Loucy (cell line): ENCODE measurements around the gene RPL28.

Experiments used
- EZH2phosphoT487 ChIP-seq: fragments of 200-600 bp; IDR thresholded peaks from 2 replicates; pipeline ENCODE4 v1.6.1; 2018; ENCODE audit warnings: antibody characterized with exemption, mild to moderate bottlenecking, moderate library complexity, borderline replicate concordance
- TF ChIP-seq, protein P1 (sequence below): fragments of 200-600 bp; sonication (generic); conservative IDR thresholded peaks from 2 replicates; pipeline ENCODE4 v1.5.1; 2014; ENCODE audit warnings: mild to moderate bottlenecking, antibody characterized with exemption, low read length

DNA sequence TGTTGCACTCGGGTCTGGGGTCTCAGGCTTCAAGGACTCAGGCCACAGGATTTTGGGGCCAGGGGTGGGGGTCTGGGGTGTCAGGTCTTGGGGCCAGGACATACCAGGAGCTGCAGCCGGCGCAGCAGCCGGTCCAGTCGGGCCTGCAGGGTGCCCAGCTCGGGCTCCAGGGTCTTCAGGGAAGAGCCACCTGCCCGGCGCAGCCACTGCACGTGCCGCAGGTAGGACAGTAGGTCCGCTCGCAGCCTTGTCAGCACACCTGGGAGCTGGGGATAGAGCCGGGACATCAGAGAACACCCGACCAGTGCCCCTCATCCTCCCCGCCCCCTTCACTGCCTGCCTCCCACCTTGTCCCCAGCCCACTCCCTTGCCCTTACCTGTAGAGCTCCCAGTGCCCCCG lies 17.6 kb upstream of the RPL28 start:
- TF ChIP-seq, protein P1, sequence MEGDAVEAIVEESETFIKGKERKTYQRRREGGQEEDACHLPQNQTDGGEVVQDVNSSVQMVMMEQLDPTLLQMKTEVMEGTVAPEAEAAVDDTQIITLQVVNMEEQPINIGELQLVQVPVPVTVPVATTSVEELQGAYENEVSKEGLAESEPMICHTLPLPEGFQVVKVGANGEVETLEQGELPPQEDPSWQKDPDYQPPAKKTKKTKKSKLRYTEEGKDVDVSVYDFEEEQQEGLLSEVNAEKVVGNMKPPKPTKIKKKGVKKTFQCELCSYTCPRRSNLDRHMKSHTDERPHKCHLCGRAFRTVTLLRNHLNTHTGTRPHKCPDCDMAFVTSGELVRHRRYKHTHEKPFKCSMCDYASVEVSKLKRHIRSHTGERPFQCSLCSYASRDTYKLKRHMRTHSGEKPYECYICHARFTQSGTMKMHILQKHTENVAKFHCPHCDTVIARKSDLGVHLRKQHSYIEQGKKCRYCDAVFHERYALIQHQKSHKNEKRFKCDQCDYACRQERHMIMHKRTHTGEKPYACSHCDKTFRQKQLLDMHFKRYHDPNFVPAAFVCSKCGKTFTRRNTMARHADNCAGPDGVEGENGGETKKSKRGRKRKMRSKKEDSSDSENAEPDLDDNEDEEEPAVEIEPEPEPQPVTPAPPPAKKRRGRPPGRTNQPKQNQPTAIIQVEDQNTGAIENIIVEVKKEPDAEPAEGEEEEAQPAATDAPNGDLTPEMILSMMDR: no peak
- TF ChIP-seq EZH2phosphoT487: no peak
